Transverse colon (tissue), 4 donors: ENCODE data around the gene AP3S1. TPM values are rescaled to one million over a fixed set of nuclear protein-coding genes. Genes with fewer than 3 reads are reported as not detected.

ENCODE experiments used
- DNase-seq: peaks from one replicate; pipeline ENCODE4 v3.0.0-alpha.2; 2019
- H3K27ac ChIP-seq, 4 donors: fragments of 200-600 bp; sonication (generic); 2 replicates each; pipeline ENCODE4 v1.5.1; 2016 to 2018; ENCODE audit warnings: inconsistent platforms in 4 of 4
- H3K27me3 ChIP-seq: fragments of 200-600 bp; sonication (generic); 2 replicates; pipeline ENCODE4 v1.5.1; 2017; ENCODE audit warnings: inconsistent platforms
- H3K36me3 ChIP-seq, 4 donors: fragments of 200-600 bp; sonication (generic); 2 replicates each; pipeline ENCODE4 v1.5.1; 2017 to 2019; ENCODE audit warnings: inconsistent platforms in 4 of 4
- H3K4me1 ChIP-seq, 4 donors: fragments of 200-600 bp; sonication (generic); 2 replicates each; pipeline ENCODE4 v1.5.1; 2017 to 2020; ENCODE audit warnings: inconsistent platforms in 4 of 4
- H3K4me3 ChIP-seq, 4 donors: fragments of 200-600 bp; sonication (generic); 1 replicate in 1 of 4; 2 replicates in 3 of 4; pipeline versions ENCODE4 v1.5.1 to v1.6.1; 2017 to 2019; ENCODE audit warnings: inconsistent platforms in 4 of 4
- H3K9me3 ChIP-seq, 2 donors: fragments of 200-600 bp; sonication (generic); 2 replicates each; pipeline ENCODE4 v1.5.1; 2017 to 2019; ENCODE audit warnings: inconsistent platforms in 2 of 2
- CTCF ChIP-seq, 5 experiments: fragments of 200-600 bp in 3 of 5; fragments of 450-650 bp in 2 of 5; sonication (generic) in 3 of 5; IDR thresholded peaks; 1 replicate in 2 of 5; 2 replicates in 3 of 5; pipeline ENCODE4 v1.5.1; 2016 to 2017; ENCODE audit warnings: antibody characterized with exemption in 5 of 5, inconsistent platforms in 3 of 5, mild to moderate bottlenecking in 2 of 5, moderate library complexity in 1 of 5
- EP300 ChIP-seq: sonication (generic); formaldehyde crosslinking; IDR thresholded peaks from one replicate; pipeline ENCODE4 v1.6.1; 2017; ENCODE audit warnings: antibody characterized with exemption, low read depth
- POLR2A ChIP-seq: fragments of 450-650 bp; IDR thresholded peaks from one replicate; pipeline ENCODE4 v1.6.1; 2016; ENCODE audit warnings: antibody characterized with exemption, mild to moderate bottlenecking, moderate library complexity
- POLR2AphosphoS5 ChIP-seq, 3 donors: sonication (generic); formaldehyde crosslinking; IDR thresholded peaks; one replicate each; pipeline ENCODE4 v1.6.1; 2016; ENCODE audit warnings: antibody characterized with exemption in 3 of 3
- WGBS, 2 donors: methylation state at CpG; one replicate each; pipeline ENCODE4 v1.1.5; 2018; ENCODE audit warnings: low coverage in 1 of 2; 5-methylcytosine and 5-hydroxymethylcytosine counted together
- in situ Hi-C, 4 donors: fragments of 200-750 bp; cut with MboI; loops; one replicate each; pipeline versions ENCODE4 v1.15.0 to v1.15.1; 2017; ENCODE audit warnings: low sequenced_read_pairs in 3 of 4, low pct_ligation_motif_present in 1 of 4, low pct_unique_long_range_greater_than_20kb in 1 of 4
- intact Hi-C: fragments of 100-400 bp; cut with DNase I; formaldehyde crosslinking; loops from one replicate; pipeline ENCODE4 v1.15.1; 2023; ENCODE audit warnings: low total_unique reads
- total RNA-seq, 4 donors: library from RNA; depleted of rRNA; stranded (reverse); fragments of >200 nt; gene quantifications; one replicate each; pipeline ENCODE4 v1.1.0, GENCODE V29; 2016

The AP3S1 gene
- total RNA-seq, 4 donors from 2014 or later = 54.2 to 258 (median 65.7) TPM

- TF ChIP-seq CTCF (IDR thresholded peaks at IDR 0.05) = no peak
- TF ChIP-seq POLR2AphosphoS5 (IDR thresholded peaks at IDR 0.05) = no peak
- no peak for TF ChIP-seq POLR2A
- TF ChIP-seq EP300 = no peak
- in situ Hi-C loops = no loop called here
- 58 to 73% methylated on average over 2 of the region's 2 CpGs for WGBS, 2 donors
Measured at GRCh38 chr5:115800108-115800507, 41.6 kb upstream of the AP3S1 start.

DNA sequence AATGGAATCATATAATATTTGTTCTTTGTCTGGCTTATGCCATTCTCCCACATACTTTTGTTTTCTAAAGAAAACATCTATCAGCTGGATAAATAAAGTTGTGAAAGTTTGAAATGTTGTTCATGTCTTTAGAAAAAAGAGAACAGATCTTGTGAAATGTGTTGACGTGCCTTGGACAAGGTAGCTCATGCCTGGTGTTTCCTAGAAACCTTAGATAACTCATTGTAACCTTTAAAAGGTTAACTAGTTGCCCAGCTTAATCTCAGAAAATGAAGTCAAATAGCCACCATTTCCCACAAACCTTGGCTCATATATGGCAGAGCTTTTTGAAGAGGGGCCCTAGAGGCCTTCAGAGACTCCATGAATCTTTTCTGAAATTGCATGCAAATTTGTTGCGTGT lies 40.6 kb upstream of the AP3S1 start:
- intact Hi-C loops = no loop called here
- WGBS, 2 donors = 89 to 90% methylated on average over 1 to 2 of the region's 2 CpGs
- TF ChIP-seq EP300 = no peak
- TF ChIP-seq CTCF (IDR thresholded peaks at IDR 0.05) = no peak
- TF ChIP-seq POLR2AphosphoS5 (IDR thresholded peaks at IDR 0.05) = no peak
- Histone ChIP-seq H3K27me3 (no peaks in the 10 kb centered on the region), H3K9me3 (no peaks in the 10 kb centered on the region), H3K4me3 (no peak overlapping the region), H3K27ac (no peak overlapping the region), H3K4me1 (no peaks in the 10 kb centered on the region), H3K36me3 (no peaks in the 10 kb centered on the region)
- no peak for DNase-seq
- in situ Hi-C loops = no loop called here

More at GRCh38 chr5:115800108-115800507, 41.6 kb upstream of the AP3S1 start:
- no peak for DNase-seq
- H3K27me3 ChIP-seq = no peaks in the 10 kb centered on the region
- H3K9me3 ChIP-seq = no peaks in the 10 kb centered on the region
- no peak overlapping the region for H3K27ac ChIP-seq
- H3K4me3 ChIP-seq = no peak overlapping the region
- no peaks in the 10 kb centered on the region for H3K4me1 ChIP-seq
- H3K36me3 ChIP-seq = no peaks in the 10 kb centered on the region
- intact Hi-C loops = no loop called here

GRCh38 chr5:115801984-115802383 lies 39.8 kb upstream of the AP3S1 start:
- Histone ChIP-seq H3K9me3 (no peaks in the 10 kb centered on the region), H3K27me3 (no peaks in the 10 kb centered on the region), H3K4me3 (no peak overlapping the region), H3K4me1 (no peaks in the 10 kb centered on the region), H3K27ac (no peak overlapping the region), H3K36me3 (no peaks in the 10 kb centered on the region)
- 42 to 44% methylated on average over 1 of the region's 1 CpG for WGBS, 2 donors
- no peak for DNase-seq
- TF ChIP-seq EP300 (no peak), CTCF (IDR thresholded peaks at IDR 0.05) (no peak), POLR2AphosphoS5 (IDR thresholded peaks at IDR 0.05) (no peak), POLR2A (no peak)
- intact Hi-C loops = no loop called here
- in situ Hi-C loops = no loop called here

DNA sequence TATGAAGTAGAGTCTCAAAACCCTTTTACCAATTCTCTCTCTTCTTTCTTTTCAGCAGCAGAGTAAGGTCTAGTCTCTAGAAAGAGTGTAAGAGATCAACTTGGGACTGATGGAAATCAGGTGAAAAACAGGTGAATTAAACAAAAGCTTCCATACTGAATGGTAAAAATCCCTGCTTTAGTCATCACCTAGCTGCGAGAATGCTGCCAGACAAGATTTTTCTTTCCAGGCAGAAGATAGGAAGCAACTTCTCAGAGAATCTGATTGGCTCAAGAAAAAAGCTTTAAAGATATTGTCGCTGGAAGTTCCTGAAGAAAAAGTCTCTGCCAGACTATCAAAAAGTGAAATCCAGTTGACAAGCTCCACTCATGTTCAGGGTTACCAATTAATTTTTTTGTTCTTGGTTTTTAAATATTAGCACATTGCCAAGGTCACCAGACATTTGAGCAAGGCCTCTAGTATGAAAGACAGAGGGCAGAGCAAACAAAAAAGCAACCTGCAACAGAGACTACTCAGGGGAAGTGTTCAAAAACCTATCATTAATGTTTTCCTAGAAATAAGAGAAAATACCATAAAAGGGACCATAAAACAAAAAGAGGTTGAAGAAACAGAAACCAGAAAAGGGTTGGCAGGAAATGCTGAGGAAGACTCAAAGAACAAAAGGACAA lies 34.6 kb upstream of the AP3S1 start:
- in situ Hi-C loops = no loop called here

More for the DNA sequence above, 34.6 kb upstream of the AP3S1 start:
- no peak for TF ChIP-seq POLR2A
- no peak for TF ChIP-seq POLR2AphosphoS5 (IDR thresholded peaks at IDR 0.05)
- no peak for TF ChIP-seq CTCF (IDR thresholded peaks at IDR 0.05)
- no peak for TF ChIP-seq EP300
- intact Hi-C loops = no loop called here
- H3K4me3 ChIP-seq = no peak overlapping the region
- 77 to 79% methylated on average over 2 of the region's 2 CpGs for WGBS, 2 donors
- no peak overlapping the region for H3K27ac ChIP-seq
- H3K27me3 ChIP-seq = peaks cover 7% of the 10 kb centered on the region
- no peaks in the 10 kb centered on the region for H3K9me3 ChIP-seq
- DNase-seq = no peak
- no peaks in the 10 kb centered on the region for H3K4me1 ChIP-seq
- no peaks in the 10 kb centered on the region for H3K36me3 ChIP-seq
